ENCODE data around the gene COBLL1.

- TF ChIP-seq CTCF (conservative IDR thresholded peaks at IDR 0.05) (no peak), EZH2 (IDR thresholded peaks at IDR 0.05; ENCODE audit: low read depth) (no peak)
Measured at GRCh38 chr2:164692958-164693357, 148.7 kb downstream of the COBLL1 start.
